ENCODE results near the gene GATB.
A peak's percentile ranks its signal among the peaks of the same experiment; 100 is the strongest.

GATB gene

DNA sequence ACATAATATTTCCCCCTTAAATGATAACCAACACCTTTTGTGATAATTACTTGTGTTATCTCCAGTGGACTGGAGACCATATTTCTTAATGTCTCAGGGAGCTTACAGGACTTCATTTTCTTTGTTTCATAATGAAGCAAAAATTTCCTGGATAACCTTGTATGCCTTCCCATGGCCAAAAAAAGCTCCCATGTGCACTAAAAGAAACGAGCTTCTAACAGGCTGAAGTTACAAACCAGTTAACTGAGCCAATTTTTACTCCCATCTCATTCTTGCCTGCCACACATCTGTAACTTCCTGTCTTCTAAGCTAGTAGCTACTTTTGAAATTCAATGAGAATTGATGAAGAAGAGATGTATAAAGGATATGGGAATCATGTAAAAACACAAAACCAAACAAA, 32.8 kb downstream of the GATB start:
- no peak for DNase-seq

- no peak for DNase-seq
Measured at GRCh38 chr4:151727365-151727764, 33.4 kb downstream of the GATB start.

DNA sequence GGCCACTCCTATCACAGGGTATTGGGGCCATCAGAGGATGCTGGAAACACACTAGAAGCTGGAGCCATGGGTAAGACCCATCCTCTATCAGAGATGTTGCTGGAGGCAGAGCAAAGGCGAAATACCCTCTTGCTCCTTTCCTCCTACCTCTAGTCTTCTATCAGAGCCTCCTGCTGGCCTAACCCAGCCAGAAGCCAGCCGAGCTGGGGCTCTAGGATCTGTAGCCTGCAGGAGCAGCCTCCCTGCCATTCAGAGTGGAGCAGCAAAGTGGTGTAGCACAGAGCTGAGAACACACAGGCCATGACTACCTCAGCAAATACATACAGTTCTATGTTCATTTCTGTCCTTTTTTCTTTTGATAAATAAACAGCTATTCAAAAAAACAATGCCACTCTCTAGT, 35.7 kb downstream of the GATB start:
- no peak for DNase-seq

GRCh38 chr4:151721916-151722315, 38.9 kb downstream of the GATB start:
- DNase-seq = no peak

- no peak for DNase-seq
Measured at GRCh38 chr4:151721466-151721865, 39.3 kb downstream of the GATB start.

DNA sequence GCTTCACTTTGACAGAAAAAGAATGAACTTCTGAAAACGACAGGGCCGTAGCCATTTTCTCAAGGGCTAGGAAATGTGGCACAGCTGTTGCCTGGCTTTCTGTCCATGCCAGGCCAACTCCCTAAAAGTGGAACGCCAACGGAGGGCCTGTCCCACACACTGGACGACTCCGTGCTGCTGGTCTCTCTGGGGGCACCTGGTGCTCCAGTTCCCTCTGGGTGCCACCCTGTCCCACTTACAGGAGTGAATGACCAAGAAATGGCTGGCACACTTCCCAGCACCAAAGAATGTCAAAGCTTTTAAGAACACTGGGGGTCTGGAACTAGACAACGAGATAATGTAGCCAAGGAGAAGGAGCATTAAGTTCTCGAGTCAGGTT, 40.9 kb downstream of the GATB start:
- DNase-seq = no peak

DNA sequence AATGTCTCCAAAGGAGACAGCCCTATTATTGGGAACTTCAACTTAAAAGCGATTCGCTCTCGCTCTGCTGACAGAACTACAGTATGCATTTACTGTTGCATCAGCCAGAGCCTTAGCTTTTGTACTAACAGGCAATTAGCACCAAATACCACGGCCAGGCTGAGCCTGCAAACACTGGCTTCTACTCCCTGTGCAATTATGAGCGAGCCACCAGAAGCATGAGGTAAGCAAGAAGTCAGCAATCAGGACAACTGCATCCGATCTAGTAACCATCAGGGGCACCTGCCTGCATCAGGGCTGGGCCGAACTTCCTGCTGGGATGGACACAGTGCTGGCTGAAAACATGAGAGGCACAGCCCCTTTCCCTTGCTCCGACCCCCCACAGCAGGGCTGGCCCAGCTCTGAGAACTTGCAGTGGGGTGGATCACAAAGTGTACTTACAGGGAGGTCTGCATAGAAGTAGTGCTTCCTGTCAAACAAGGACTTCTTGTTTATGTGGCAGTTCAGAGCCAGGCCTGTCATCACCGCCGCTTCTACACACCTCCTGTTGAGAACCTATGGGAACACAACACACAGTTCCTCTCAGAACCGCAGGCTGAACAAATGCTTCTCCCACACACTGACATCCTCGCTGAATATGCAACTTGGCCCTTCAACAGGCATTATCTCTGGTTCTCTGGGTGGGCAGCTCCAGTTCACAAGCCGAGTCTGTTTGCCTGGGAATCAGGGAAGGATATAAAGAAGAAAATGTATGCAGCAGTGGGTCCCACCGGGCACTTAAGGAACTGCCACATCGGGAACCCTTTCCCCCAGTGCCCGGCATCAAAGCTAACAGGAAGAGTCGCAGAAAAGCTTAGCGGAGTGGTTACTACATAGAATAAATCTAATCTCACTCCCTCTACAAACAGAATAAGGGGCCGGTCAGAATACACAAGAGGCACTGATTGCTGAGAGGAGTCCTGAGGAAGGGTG, 41.5 kb downstream of the GATB start:
- peak; percentile 16 for DNase-seq

DNA sequence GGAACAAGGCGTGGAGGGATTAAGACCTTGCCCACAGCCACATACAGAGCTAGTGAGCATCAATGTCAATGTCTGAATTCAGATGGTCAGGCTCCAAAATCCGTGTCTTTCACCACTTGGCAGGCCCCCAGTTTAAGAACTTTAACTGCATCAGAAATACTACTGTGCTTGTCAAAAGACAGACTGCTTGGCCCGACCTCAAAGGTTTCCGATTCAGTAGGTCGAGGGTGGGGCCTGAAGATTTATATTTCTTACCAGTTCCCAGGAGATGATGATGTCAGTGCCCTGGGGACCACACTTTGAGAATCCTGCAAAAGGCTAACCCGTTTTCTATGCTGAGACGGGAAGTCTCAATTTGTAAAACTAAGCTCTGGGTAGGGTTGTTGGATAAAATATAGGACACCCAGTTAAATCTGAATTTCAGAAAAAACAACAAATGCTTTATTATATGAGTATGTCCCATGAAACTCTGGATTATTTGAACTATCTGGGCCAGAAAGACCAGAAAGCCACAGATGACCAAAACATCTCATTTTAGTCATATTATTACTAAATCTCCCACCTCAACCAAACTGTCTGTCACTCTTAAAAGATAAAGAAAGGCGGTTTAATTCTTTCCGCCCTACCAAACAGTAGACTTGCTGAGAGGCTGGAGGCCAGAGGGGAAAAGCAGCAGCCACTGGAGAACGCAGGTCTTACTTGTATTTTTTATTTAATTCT, 42.7 kb downstream of the GATB start:
- no peak for DNase-seq

GRCh38 chr4:151717314-151717713, 43.5 kb downstream of the GATB start:
- no peak for DNase-seq

GRCh38 chr4:151716324-151716723, 44.5 kb downstream of the GATB start:
- no peak for DNase-seq

DNA sequence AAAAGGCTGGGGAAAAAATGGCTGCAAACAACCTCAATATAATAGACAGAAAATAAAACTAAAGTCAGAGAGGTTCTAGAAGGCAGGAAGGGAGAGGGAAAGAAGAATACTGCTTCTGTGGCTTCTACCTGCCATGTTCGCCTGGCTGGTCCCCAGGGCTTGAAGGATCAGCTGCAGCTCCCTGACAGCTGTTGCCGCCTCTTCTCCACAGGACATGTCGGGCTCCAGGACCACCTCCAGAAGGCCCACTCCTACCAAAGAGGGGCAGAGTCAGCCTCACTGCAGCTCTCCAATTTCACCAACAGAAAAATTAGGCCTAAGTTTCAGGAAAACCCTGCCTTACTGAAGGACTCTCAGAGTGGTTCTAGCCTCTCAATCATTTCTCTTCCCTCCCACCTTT, 44.9 kb downstream of the GATB start:
- no peak for DNase-seq

GRCh38 chr4:151712777-151713176, 48.0 kb downstream of the GATB start:
- no peak for DNase-seq

DNA sequence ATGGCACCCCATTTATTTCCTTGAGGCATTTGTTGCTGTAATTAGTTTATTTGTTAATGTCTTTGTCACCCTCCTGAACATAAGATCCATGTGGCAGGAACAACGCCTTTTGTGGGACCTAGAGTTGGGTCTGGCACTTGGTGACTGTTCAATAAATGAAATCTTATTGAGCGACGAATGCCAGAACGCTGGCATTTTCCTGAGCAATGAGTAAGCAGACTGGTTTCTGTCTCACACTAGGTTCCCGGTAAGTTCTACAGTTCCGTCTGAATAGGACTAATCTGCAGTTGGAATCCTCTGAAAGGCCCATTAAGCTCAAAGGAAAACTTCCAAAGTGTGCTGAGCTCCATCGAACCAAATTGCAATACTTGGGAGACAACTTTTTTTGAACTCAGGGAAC, 49.2 kb downstream of the GATB start:
- no peak for DNase-seq

DNA sequence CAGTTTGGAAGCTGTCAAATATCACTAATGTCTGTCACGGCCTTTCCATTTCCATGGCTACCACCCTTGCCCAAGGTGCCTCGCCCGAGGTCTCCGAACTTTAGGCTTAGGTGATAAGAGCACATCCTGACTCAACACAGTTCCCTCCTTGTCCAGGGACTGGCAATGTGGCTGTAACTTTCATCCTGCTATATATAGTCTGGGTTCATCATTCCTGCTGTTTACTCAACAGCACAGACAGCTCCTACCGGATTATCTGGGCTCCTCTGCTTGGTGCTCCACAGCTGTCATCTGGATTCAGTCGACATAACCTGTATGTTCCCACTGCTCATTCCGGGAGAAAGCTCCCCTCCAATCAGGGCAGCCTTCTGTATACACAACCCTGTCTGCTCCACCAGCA, 51.2 kb downstream of the GATB start:
- no peak for DNase-seq

- no peak for DNase-seq
Measured at GRCh38 chr4:151709071-151709470, 51.7 kb downstream of the GATB start.

GRCh38 chr4:151708100-151708499, 52.7 kb downstream of the GATB start:
- no peak for DNase-seq

DNA sequence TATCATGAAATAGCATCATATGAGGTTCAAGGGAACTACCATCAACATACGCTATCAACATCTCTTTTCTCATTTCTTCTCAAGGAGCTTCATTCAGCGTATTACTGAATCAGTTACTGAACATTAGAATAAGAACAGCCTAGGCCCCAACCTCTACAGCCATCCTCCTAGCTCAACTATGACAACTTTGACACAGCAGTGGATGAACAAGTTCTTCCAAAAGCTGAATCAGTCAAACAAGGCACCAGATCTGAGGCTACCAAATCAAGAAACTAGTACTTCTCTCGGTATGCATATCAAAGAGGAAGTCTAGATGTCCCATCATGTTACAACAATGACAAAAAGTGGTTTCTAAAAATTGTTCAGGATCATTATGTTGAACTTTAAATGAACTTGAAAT, 57.4 kb downstream of the GATB start:
- no peak for DNase-seq

- DNase-seq = no peak
Measured at GRCh38 chr4:151702256-151702655, 58.6 kb downstream of the GATB start.

DNA sequence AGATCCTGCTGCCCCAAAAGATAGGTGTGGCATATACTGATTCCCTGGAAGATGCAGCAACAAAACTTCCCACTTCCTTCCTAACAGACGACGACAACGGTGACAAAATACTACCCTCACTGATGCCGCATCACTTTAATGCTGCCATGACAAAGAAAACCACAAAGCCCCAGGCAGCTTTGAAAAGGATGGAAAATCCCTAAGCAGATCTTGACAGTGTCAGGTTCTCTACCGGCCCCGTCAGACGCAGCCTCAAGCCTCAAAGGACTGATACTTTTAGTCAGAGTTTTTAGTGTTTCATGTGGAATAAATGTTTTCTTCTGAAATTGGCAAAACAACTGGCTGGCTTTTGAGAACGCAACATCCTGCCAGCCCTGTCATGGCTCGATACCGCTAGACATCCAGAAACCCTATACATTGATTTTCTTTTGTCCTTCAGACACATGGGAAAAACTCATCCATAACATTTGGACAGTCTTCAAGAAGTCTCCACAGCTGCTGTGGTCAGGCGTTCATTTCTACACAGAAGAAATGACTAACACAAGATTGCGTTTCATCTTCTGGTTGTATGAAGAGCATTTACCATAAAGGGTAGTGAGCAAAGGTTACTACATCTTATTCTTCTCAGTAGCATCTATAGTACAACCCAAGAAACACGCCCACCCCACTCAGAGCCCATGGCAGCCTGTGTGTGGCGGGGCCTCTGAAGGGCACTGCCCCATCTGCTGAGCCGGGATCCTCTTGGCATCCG, 60.1 kb downstream of the GATB start:
- DNase-seq = no peak

DNA sequence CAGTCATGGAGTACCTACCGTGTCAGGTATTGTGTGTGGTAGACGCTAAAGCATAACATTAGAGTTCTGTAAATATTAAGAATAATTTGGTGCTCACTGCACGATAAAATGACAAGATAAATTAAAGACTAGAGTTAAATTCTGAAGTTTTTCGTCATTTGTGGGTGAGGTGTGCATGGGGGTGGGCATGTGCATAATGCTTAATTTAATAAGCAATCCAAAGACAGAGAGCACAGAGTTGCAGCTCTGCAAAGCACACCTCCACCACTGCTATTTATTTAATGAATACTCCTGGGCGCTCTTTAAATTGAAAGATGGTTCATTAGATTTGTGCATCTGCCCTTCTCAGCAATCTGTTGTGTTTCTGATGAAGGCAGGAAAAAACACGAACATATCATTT, 62.6 kb downstream of the GATB start:
- DNase-seq = no peak

DNA sequence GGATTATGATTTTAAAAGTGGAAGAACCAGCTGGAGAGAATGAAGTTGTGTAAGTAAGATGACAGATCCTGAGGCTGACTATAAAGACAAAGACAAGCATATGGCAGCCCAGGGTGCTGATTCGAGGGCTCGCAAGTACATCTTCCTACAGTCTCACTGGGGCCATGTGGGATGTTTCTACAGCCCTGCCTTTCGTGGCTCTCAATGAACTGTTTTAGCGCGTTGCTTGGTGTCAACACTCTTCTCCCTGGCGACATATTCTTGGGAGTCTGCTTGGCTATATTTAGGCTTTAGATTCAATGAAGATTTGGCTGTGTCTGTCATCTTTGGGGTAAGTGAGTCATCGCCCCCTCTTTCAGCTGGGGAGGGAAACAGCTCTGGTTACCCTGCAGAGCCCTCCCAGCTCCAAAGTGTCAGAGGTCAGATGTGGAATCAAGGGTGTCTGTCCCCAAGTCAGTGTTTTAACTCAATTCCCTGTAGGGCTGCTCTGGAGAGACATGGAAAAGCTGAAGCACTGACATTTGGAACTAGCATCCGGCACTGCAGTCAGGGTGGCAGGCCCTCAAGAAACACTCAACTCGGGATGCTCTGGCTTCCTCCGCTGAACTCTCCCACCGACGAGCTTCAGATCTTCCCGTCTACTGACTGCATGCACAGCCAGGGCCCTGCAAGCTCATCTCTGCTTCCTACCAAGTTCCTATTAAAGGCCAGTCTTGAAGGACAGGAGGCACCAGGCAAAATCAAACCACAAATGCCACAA, 65.7 kb downstream of the GATB start:
- DNase-seq = no peak

DNA sequence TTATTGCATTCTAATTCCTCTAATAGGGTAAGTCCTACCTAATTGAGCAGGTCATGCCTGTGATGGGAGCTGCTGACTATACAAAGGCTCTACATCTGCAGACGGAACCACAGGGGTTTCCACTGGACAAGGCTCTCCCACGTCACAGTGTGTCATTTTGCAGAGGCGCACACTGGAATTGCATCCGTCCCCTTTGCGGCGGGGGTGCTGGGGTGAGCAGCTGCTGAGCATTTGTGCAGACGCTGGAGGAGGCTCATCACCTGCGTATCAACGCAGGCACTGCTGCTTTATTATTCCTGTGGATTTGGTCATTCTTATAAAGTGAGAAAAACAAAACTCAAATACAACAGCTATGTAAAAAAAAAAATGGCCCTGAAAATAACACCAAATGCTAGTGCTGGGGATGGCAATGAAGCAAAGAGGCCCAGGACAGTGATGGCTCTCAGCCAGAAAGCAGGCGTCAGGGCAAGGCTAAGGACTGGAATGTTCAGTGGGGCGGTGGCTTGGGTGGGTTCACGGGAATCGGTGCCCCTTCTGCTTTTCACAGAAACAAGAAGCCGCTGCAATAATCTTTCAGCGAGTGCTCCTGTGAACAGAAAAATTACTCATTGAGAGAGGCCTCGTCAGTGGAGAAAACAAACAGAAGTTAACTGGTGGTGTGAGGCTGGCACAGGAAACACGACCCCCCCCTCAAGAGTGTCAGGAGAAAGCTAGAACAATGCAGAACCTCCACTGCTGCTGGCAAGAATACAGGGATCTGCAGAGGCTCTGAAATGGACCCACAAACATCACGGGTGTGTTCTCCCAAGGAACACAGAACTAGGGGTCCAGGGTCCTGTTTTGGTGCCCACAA, 67.8 kb downstream of the GATB start:
- DNase-seq = no peak

All from NCI-H1436 (cell line).